Measurements from ENCODE around the gene TRPM4.

TRPM4 gene

DNA sequence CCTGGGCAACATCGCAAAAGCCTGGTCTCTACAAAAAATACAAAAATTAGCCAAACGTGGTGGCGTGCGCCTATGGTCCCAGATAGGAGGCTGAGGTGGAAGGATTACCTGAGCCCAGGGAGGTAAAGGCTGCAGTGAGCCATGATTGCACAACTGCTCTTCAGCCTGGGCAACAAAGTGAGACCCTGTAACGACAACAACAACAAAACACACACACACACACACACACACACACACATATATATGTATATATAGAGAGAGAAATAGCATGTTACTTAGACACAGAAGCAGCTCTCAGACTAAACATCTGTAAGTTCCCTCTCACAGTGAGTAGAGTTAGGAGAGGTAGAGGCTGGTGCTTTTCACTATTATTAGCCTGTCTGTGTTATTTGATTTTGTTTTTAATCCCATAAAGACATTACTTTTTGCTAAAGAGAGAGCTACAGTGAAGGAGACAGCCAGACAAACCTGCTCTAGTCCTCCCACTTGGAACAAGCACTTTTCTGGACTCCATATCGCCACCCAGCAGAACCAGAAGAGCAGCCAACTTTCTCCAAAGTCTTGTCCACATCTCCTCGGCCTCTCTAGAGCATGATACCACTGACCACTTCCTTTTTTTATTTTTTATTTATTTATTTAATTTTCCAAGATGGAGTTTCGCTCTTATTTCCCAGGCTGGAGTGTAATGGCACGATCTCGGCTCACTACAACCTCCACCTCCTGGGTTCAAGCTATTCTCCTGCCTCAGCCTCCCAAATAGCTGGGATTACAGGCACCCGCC, 46.2 kb upstream of the TRPM4 start (continued):
- TF ChIP-seq, protein P1, sequence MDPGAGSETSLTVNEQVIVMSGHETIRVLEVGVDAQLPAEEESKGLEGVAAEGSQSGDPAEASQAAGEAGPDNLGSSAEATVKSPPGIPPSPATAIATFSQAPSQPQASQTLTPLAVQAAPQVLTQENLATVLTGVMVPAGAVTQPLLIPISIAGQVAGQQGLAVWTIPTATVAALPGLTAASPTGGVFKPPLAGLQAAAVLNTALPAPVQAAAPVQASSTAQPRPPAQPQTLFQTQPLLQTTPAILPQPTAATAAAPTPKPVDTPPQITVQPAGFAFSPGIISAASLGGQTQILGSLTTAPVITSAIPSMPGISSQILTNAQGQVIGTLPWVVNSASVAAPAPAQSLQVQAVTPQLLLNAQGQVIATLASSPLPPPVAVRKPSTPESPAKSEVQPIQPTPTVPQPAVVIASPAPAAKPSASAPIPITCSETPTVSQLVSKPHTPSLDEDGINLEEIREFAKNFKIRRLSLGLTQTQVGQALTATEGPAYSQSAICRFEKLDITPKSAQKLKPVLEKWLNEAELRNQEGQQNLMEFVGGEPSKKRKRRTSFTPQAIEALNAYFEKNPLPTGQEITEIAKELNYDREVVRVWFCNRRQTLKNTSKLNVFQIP (CRISPR knock-in tag; IDR thresholded peaks at IDR 0.05; ENCODE audit: borderline replicate concordance, low read depth) = no peak
- TF ChIP-seq TOX (CRISPR knock-in tag; IDR thresholded peaks at IDR 0.05; ENCODE audit: borderline replicate concordance) (no peak), RARB (CRISPR knock-in tag; IDR thresholded peaks at IDR 0.05) (no peak), PPARA (CRISPR knock-in tag; IDR thresholded peaks at IDR 0.05; ENCODE audit: borderline replicate concordance) (no peak), CSDC2 (CRISPR knock-in tag; IDR thresholded peaks at IDR 0.05) (no peak), ZFP3 (CRISPR knock-in tag; IDR thresholded peaks at IDR 0.05) (no peak), ZC3H10 (CRISPR knock-in tag; IDR thresholded peaks at IDR 0.05) (no peak)
- TF ChIP-seq, protein P2, sequence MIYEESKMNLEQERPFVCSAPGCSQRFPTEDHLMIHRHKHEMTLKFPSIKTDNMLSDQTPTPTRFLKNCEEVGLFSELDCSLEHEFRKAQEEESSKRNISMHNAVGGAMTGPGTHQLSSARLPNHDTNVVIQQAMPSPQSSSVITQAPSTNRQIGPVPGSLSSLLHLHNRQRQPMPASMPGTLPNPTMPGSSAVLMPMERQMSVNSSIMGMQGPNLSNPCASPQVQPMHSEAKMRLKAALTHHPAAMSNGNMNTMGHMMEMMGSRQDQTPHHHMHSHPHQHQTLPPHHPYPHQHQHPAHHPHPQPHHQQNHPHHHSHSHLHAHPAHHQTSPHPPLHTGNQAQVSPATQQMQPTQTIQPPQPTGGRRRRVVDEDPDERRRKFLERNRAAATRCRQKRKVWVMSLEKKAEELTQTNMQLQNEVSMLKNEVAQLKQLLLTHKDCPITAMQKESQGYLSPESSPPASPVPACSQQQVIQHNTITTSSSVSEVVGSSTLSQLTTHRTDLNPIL (CRISPR knock-in tag; IDR thresholded peaks at IDR 0.05; ENCODE audit: low read depth) = no peak
- TF ChIP-seq, protein P3, sequence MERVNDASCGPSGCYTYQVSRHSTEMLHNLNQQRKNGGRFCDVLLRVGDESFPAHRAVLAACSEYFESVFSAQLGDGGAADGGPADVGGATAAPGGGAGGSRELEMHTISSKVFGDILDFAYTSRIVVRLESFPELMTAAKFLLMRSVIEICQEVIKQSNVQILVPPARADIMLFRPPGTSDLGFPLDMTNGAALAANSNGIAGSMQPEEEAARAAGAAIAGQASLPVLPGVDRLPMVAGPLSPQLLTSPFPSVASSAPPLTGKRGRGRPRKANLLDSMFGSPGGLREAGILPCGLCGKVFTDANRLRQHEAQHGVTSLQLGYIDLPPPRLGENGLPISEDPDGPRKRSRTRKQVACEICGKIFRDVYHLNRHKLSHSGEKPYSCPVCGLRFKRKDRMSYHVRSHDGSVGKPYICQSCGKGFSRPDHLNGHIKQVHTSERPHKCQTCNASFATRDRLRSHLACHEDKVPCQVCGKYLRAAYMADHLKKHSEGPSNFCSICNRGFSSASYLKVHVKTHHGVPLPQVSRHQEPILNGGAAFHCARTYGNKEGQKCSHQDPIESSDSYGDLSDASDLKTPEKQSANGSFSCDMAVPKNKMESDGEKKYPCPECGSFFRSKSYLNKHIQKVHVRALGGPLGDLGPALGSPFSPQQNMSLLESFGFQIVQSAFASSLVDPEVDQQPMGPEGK (CRISPR knock-in tag; IDR thresholded peaks at IDR 0.05; ENCODE audit: borderline replicate concordance) = no peak

DNA sequence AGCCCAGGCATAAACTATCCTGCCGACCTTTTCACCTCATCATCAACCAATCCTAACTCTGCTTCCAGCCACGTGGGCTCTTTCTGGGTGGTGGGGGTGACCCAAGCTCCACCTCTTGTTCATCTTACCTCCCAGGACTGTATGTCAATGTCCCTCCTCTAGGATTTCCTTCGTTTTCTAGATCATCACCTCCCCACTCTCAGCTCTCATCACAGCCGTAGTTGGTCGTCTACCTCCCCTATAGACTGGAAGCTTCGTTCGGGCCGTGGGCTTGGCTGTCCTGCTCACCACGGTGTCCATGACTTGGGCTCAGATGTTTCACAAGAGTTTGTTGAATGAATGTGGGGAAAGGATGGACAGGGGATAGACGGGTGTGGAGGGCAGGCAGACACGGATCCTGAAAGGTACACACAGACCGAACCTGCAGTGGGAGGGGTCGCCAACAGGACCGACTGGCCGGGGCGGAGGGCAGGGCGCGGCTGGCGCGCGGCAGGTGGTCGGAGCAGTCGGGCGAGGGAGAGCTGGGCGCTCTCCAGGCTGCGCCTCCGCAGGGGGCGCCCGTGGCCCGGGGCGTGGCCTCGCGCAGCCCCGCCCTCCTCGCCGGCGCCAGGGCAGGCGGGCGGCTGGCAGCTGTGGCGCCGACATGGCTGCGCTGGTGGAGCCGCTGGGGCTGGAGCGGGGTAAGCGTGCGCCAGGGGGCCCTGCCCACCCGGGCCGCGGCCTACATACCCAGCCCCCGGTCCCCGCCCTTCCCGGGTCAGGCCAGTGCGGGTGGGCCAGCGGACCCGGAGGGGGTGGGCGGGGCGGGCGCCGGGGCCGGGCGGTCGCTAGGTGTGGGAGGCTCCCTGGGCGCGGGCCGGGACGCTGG, 43.6 kb upstream of the TRPM4 start, which contains the start of gene LIN7B:
Gene LIN7B, plus strand, starts transcription at position 609 of the 868 bp plus-strand sequence. Its CDS starts 35 bp downstream, at position 644.
- ATAC-seq = peak; percentile 60
- TF ChIP-seq, protein P4, sequence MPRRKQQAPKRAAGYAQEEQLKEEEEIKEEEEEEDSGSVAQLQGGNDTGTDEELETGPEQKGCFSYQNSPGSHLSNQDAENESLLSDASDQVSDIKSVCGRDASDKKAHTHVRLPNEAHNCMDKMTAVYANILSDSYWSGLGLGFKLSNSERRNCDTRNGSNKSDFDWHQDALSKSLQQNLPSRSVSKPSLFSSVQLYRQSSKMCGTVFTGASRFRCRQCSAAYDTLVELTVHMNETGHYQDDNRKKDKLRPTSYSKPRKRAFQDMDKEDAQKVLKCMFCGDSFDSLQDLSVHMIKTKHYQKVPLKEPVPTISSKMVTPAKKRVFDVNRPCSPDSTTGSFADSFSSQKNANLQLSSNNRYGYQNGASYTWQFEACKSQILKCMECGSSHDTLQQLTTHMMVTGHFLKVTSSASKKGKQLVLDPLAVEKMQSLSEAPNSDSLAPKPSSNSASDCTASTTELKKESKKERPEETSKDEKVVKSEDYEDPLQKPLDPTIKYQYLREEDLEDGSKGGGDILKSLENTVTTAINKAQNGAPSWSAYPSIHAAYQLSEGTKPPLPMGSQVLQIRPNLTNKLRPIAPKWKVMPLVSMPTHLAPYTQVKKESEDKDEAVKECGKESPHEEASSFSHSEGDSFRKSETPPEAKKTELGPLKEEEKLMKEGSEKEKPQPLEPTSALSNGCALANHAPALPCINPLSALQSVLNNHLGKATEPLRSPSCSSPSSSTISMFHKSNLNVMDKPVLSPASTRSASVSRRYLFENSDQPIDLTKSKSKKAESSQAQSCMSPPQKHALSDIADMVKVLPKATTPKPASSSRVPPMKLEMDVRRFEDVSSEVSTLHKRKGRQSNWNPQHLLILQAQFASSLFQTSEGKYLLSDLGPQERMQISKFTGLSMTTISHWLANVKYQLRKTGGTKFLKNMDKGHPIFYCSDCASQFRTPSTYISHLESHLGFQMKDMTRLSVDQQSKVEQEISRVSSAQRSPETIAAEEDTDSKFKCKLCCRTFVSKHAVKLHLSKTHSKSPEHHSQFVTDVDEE (CRISPR knock-in tag; IDR thresholded peaks at IDR 0.05) = no peak
- TF ChIP-seq, protein P3 (CRISPR knock-in tag; IDR thresholded peaks at IDR 0.05; ENCODE audit: borderline replicate concordance) = no peak
- TF ChIP-seq TCF4 (CRISPR knock-in tag; IDR thresholded peaks at IDR 0.05; ENCODE audit: borderline replicate concordance) = no peak
- TF ChIP-seq SNAI2 (CRISPR knock-in tag; IDR thresholded peaks at IDR 0.05) = no peak
- TF ChIP-seq BACH2 (CRISPR knock-in tag; IDR thresholded peaks at IDR 0.05; ENCODE audit: borderline replicate concordance) = no peak
- TF ChIP-seq, protein P2 (CRISPR knock-in tag; IDR thresholded peaks at IDR 0.05; ENCODE audit: low read depth) = no peak
- TF ChIP-seq PPARA (CRISPR knock-in tag; IDR thresholded peaks at IDR 0.05; ENCODE audit: borderline replicate concordance) = no peak
- TF ChIP-seq TOX (CRISPR knock-in tag; IDR thresholded peaks at IDR 0.05; ENCODE audit: borderline replicate concordance) = no peak
- TF ChIP-seq, protein P1 (CRISPR knock-in tag; IDR thresholded peaks at IDR 0.05; ENCODE audit: borderline replicate concordance, low read depth) = no peak
- no peak for TF ChIP-seq ZC3H10 (CRISPR knock-in tag; IDR thresholded peaks at IDR 0.05)
- no peak for TF ChIP-seq RARB (CRISPR knock-in tag; IDR thresholded peaks at IDR 0.05)
- TF ChIP-seq ZNF70 (CRISPR knock-in tag; IDR thresholded peaks at IDR 0.05) = no peak
